SU-DHL-6 (cell line): ENCODE data around the gene ST14.

ENCODE experiments used
- H2AFZ ChIP-seq: fragments of 200-600 bp; sonication (generic); 2 replicates; pipeline ENCODE4 v1.6.1; 2014; ENCODE audit warnings: low read depth, mild to moderate bottlenecking, moderate library complexity, mixed read lengths, antibody characterized with exemption, low read length; ENCODE audit not compliant: severe bottlenecking
- H3F3A ChIP-seq: fragments of 200-600 bp; shearing (Covaris generic); 2 replicates; pipeline ENCODE4 v1.6.0; 2016; ENCODE audit warnings: antibody characterized with exemption, mild to moderate bottlenecking; ENCODE audit not compliant: insufficient read depth
- H3K27ac ChIP-seq: fragments of 200-600 bp; sonication (generic); 2 replicates; pipeline ENCODE4 v1.5.1; 2016; ENCODE audit warnings: low read depth, mild to moderate bottlenecking, low read length, moderate library complexity, mixed read lengths
- H3K27me3 ChIP-seq: fragments of 200-600 bp; sonication (generic), shearing (Covaris generic); 2 replicates; pipeline ENCODE4 v1.6.0; 2014; ENCODE audit warnings: mild to moderate bottlenecking, low read length
- H3K36me3 ChIP-seq: fragments of 200-600 bp; sonication (generic); 2 replicates; pipeline ENCODE4 v1.6.1; 2014; ENCODE audit warnings: mild to moderate bottlenecking, low read length, mixed read lengths
- H3K4me2 ChIP-seq: fragments of 300-600, 200-600 bp; shearing (Covaris generic), sonication (generic); 2 replicates; pipeline ENCODE4 v1.6.0; 2014; ENCODE audit warnings: low read length, low read depth, mild to moderate bottlenecking; ENCODE audit not compliant: poor library complexity, severe bottlenecking
- H3K4me3 ChIP-seq: fragments of 200-600 bp; sonication (generic); 2 replicates; pipeline ENCODE4 v1.5.1; 2014; ENCODE audit warnings: antibody characterized with exemption, low read length, mild to moderate bottlenecking, mixed read lengths; ENCODE audit not compliant: insufficient read depth, poor library complexity, severe bottlenecking
- H3K79me2 ChIP-seq: fragments of 200-600 bp; sonication (generic); 2 replicates; pipeline ENCODE4 v1.6.1; 2014; ENCODE audit warnings: mild to moderate bottlenecking, low read length, moderate library complexity; ENCODE audit not compliant: insufficient read depth
- H3K9ac ChIP-seq: fragments of 200-600 bp; sonication (generic); 2 replicates; pipeline ENCODE4 v1.7.0; 2014; ENCODE audit warnings: mild to moderate bottlenecking, low read length
- H3K9me2 ChIP-seq: fragments of 200-600 bp; sonication (generic); replicated peaks from 2 replicates; pipeline ENCODE4 v1.6.1; 2014; ENCODE audit warnings: low read length; ENCODE audit not compliant: insufficient read depth
- H3K9me3 ChIP-seq: fragments of 200-600 bp; sonication (generic); 2 replicates; pipeline ENCODE4 v1.6.1; 2014; ENCODE audit warnings: low read length, mixed read lengths; ENCODE audit not compliant: insufficient read depth
- H4K20me1 ChIP-seq: fragments of 200-600 bp; sonication (generic); 2 replicates; pipeline ENCODE4 v1.6.1; 2014; ENCODE audit warnings: low read depth, mild to moderate bottlenecking, antibody characterized with exemption, low read length, moderate library complexity, mixed read lengths
- CTCF ChIP-seq: fragments of 200-600 bp; sonication (generic); IDR thresholded peaks from one replicate; pipeline ENCODE4 v1.5.1; 2017; ENCODE audit warnings: antibody characterized with exemption, mild to moderate bottlenecking, low read length, moderate library complexity; ENCODE audit not compliant: insufficient read depth, poor library complexity, severe bottlenecking
- EZH2phosphoT487 ChIP-seq: fragments of 200-600 bp; sonication (generic), shearing (Covaris generic); conservative IDR thresholded peaks from 2 replicates; pipeline ENCODE4 v1.6.1; 2018; ENCODE audit warnings: mild to moderate bottlenecking, antibody characterized with exemption, low read length, moderate library complexity, mixed read lengths

ST14 gene

GRCh38 chr11:130124096-130124495 is 35.5 kb upstream of the ST14 start:
- H3F3A ChIP-seq, result peaks cover 11% of the 10 kb centered on the region; the same call in 1 of the 2 replicates
- peaks cover 29% of the 10 kb centered on the region for H3K79me2 ChIP-seq
- H3K9me3 ChIP-seq, result no peaks in the 10 kb centered on the region
- H3K4me3 ChIP-seq, result no peak overlapping the region
- H3K27me3 ChIP-seq, result no peaks in the 10 kb centered on the region
- H3K4me2 ChIP-seq, result no peak overlapping the region
- H4K20me1 ChIP-seq, result no peaks in the 10 kb centered on the region
- TF ChIP-seq EZH2phosphoT487, result no peak
- no peak for TF ChIP-seq CTCF
- no peak overlapping the region for H3K9ac ChIP-seq
- no peak overlapping the region for H2AFZ ChIP-seq
- peaks cover 15% of the 10 kb centered on the region; the same call in 1 of the 2 replicates for H3K36me3 ChIP-seq
- H3K27ac ChIP-seq, result no peak overlapping the region
- no peaks in the 10 kb centered on the region for H3K9me2 ChIP-seq

- no peak overlapping the region for H2AFZ ChIP-seq
- no peaks in the 10 kb centered on the region for H4K20me1 ChIP-seq
- H3K9me3 ChIP-seq, result no peaks in the 10 kb centered on the region
- H3K79me2 ChIP-seq, result peaks cover 15% of the 10 kb centered on the region
- peaks cover 17% of the 10 kb centered on the region; the same call in 1 of the 2 replicates for H3K36me3 ChIP-seq
- peaks cover 9% of the 10 kb centered on the region; the same call in 1 of the 2 replicates for H3F3A ChIP-seq
- no peak overlapping the region for H3K4me2 ChIP-seq
- no peak overlapping the region for H3K9ac ChIP-seq
- H3K27me3 ChIP-seq, result no peaks in the 10 kb centered on the region
- H3K27ac ChIP-seq, result no peak overlapping the region
- TF ChIP-seq EZH2phosphoT487 (no peak), CTCF (no peak)
- H3K4me3 ChIP-seq, result no peak overlapping the region
- H3K9me2 ChIP-seq, result no peaks in the 10 kb centered on the region
Measured at GRCh38 chr11:130125638-130126037, 33.9 kb upstream of the ST14 start.

- no peaks in the 10 kb centered on the region for H4K20me1 ChIP-seq
- H2AFZ ChIP-seq, result no peak overlapping the region
- peaks cover 12% of the 10 kb centered on the region; the same call in 1 of the 2 replicates for H3F3A ChIP-seq
- no peak overlapping the region for H3K27ac ChIP-seq
- TF ChIP-seq EZH2phosphoT487 (no peak), CTCF (no peak)
- no peaks in the 10 kb centered on the region for H3K9me3 ChIP-seq
- no peak overlapping the region for H3K4me3 ChIP-seq
- peaks cover 17% of the 10 kb centered on the region; the same call in 1 of the 2 replicates for H3K36me3 ChIP-seq
- no peaks in the 10 kb centered on the region for H3K9me2 ChIP-seq
- H3K79me2 ChIP-seq, result peaks cover 8% of the 10 kb centered on the region
- no peaks in the 10 kb centered on the region for H3K27me3 ChIP-seq
- H3K9ac ChIP-seq, result no peak overlapping the region
- H3K4me2 ChIP-seq, result no peak overlapping the region
Measured at GRCh38 chr11:130126516-130126915, 33.1 kb upstream of the ST14 start.
